ENCODE results near the gene GPR153.

Gene GPR153

GRCh38 chr1:6268415-6268814 is 7.5 kb upstream of the GPR153 start:
- H4K20me1 ChIP-seq (ENCODE audit: insufficient read depth, low read length) = no peaks in the 10 kb centered on the region
- no peaks in the 10 kb centered on the region for H3K27me3 ChIP-seq (ENCODE audit: low read depth, low read length)
- H3K79me2 ChIP-seq (ENCODE audit: low read length) = no peaks in the 10 kb centered on the region
- H3K4me2 ChIP-seq (ENCODE audit: low read length) = no peak overlapping the region
- H3K27ac ChIP-seq (ENCODE audit: low read length) = no peak overlapping the region
- H3K36me3 ChIP-seq (replicated peaks; ENCODE audit: low read depth, low read length) = no peaks in the 10 kb centered on the region
- TF ChIP-seq CTCF (IDR thresholded peaks at IDR 0.05; ENCODE audit: low read depth, low read length) (no peak), EZH2phosphoT487 (IDR thresholded peaks at IDR 0.05; ENCODE audit: low read depth) (no peak)
- H3K9ac ChIP-seq (ENCODE audit: low read length) = no peak overlapping the region
- H3K4me3 ChIP-seq (ENCODE audit: low read length) = no peak overlapping the region
- H3K4me1 ChIP-seq (ENCODE audit: low read length) = no peaks in the 10 kb centered on the region
- H2AFZ ChIP-seq (ENCODE audit: low read depth, low read length) = no peak overlapping the region
- no peaks in the 10 kb centered on the region for H3K9me3 ChIP-seq (ENCODE audit: insufficient read depth, low read length)

- no peak overlapping the region for H3K27ac ChIP-seq (ENCODE audit: low read length)
- no peak overlapping the region for H3K9ac ChIP-seq (ENCODE audit: low read length)
- H4K20me1 ChIP-seq (ENCODE audit: insufficient read depth, low read length) = no peaks in the 10 kb centered on the region
- H2AFZ ChIP-seq (ENCODE audit: low read depth, low read length) = no peak overlapping the region
- H3K4me3 ChIP-seq (ENCODE audit: low read length) = no peak overlapping the region
- H3K9me3 ChIP-seq (ENCODE audit: insufficient read depth, low read length) = no peaks in the 10 kb centered on the region
- H3K36me3 ChIP-seq (replicated peaks; ENCODE audit: low read depth, low read length) = no peaks in the 10 kb centered on the region
- no peaks in the 10 kb centered on the region for H3K4me1 ChIP-seq (ENCODE audit: low read length)
- H3K27me3 ChIP-seq (ENCODE audit: low read depth, low read length) = no peaks in the 10 kb centered on the region
- H3K79me2 ChIP-seq (ENCODE audit: low read length) = no peaks in the 10 kb centered on the region
- H3K4me2 ChIP-seq (ENCODE audit: low read length) = no peak overlapping the region
- TF ChIP-seq CTCF (IDR thresholded peaks at IDR 0.05; ENCODE audit: low read depth, low read length) = no peak
- TF ChIP-seq EZH2phosphoT487 (IDR thresholded peaks at IDR 0.05; ENCODE audit: low read depth) = no peak
Measured at GRCh38 chr1:6267686-6268322, 6.9 kb upstream of the GPR153 start.

- Histone ChIP-seq H3K4me2 (ENCODE audit: low read length) (no peak overlapping the region), H3K79me2 (ENCODE audit: low read length) (no peaks in the 10 kb centered on the region), H3K27me3 (ENCODE audit: low read depth, low read length) (no peaks in the 10 kb centered on the region), H3K4me3 (ENCODE audit: low read length) (no peak overlapping the region), H4K20me1 (ENCODE audit: insufficient read depth, low read length) (no peaks in the 10 kb centered on the region), H3K9ac (ENCODE audit: low read length) (no peak overlapping the region), H2AFZ (ENCODE audit: low read depth, low read length) (no peak overlapping the region), H3K4me1 (ENCODE audit: low read length) (no peaks in the 10 kb centered on the region), H3K36me3 (replicated peaks; ENCODE audit: low read depth, low read length) (no peaks in the 10 kb centered on the region), H3K27ac (ENCODE audit: low read length) (no peak overlapping the region), H3K9me3 (ENCODE audit: insufficient read depth, low read length) (no peaks in the 10 kb centered on the region)
- no peak for TF ChIP-seq EZH2phosphoT487 (IDR thresholded peaks at IDR 0.05; ENCODE audit: low read depth)
- TF ChIP-seq CTCF (IDR thresholded peaks at IDR 0.05; ENCODE audit: low read depth, low read length) = no peak
Measured at GRCh38 chr1:6266641-6267040, 5.7 kb upstream of the GPR153 start.

GRCh38 chr1:6265151-6265550 is 4.3 kb upstream of the GPR153 start:
- Histone ChIP-seq H3K36me3 (replicated peaks; ENCODE audit: low read depth, low read length) (no peaks in the 10 kb centered on the region), H2AFZ (ENCODE audit: low read depth, low read length) (no peak overlapping the region), H3K27me3 (ENCODE audit: low read depth, low read length) (no peaks in the 10 kb centered on the region), H3K4me3 (ENCODE audit: low read length) (no peak overlapping the region), H4K20me1 (ENCODE audit: insufficient read depth, low read length) (no peaks in the 10 kb centered on the region), H3K27ac (ENCODE audit: low read length) (no peak overlapping the region), H3K79me2 (ENCODE audit: low read length) (no peaks in the 10 kb centered on the region), H3K9me3 (ENCODE audit: insufficient read depth, low read length) (no peaks in the 10 kb centered on the region), H3K9ac (ENCODE audit: low read length) (no peak overlapping the region), H3K4me1 (ENCODE audit: low read length) (no peaks in the 10 kb centered on the region), H3K4me2 (ENCODE audit: low read length) (no peak overlapping the region)
- TF ChIP-seq CTCF (IDR thresholded peaks at IDR 0.05; ENCODE audit: low read depth, low read length) (no peak), EZH2phosphoT487 (IDR thresholded peaks at IDR 0.05; ENCODE audit: low read depth) (no peak)

Data from OCI-LY3 (cell line).